GM12872 (cell line): ENCODE data around the gene GABBR2.

Source experiments
- CTCF ChIP-seq: IDR thresholded peaks from 3 replicates; pipeline ENCODE4 v1.5.1; 2011; ENCODE audit warnings: low read depth, mild to moderate bottlenecking, low read length, moderate library complexity; ENCODE audit not compliant: insufficient read depth

Gene GABBR2

GRCh38 chr9:98290411-98290810 is 418.3 kb downstream of the GABBR2 start:
- no peak for TF ChIP-seq CTCF

- no peak for TF ChIP-seq CTCF
Measured at GRCh38 chr9:98289614-98290201, 419.0 kb downstream of the GABBR2 start.

- no peak for TF ChIP-seq CTCF
Measured at GRCh38 chr9:98288881-98289280, 419.9 kb downstream of the GABBR2 start.

- TF ChIP-seq CTCF, result no peak
Measured at GRCh38 chr9:98287384-98287783, 421.4 kb downstream of the GABBR2 start.

- TF ChIP-seq CTCF, result no peak
Measured at GRCh38 chr9:98285446-98285845, 423.3 kb downstream of the GABBR2 start.

- TF ChIP-seq CTCF, result no peak
Measured at GRCh38 chr9:98284754-98285153, 424.0 kb downstream of the GABBR2 start.

GRCh38 chr9:98281281-98281680 is 427.5 kb downstream of the GABBR2 start:
- TF ChIP-seq CTCF, result no peak
